GM12872 (cell line): Measurements from ENCODE around the gene TTC9.
A peak's percentile ranks its signal among the peaks of the same experiment; 100 is the strongest.

Source experiments
- TF ChIP-seq, protein P1 (sequence below): IDR thresholded peaks from 3 replicates; pipeline ENCODE4 v1.5.1; 2011; ENCODE audit warnings: low read depth, mild to moderate bottlenecking, low read length, moderate library complexity; ENCODE audit not compliant: insufficient read depth

The TTC9 gene

DNA sequence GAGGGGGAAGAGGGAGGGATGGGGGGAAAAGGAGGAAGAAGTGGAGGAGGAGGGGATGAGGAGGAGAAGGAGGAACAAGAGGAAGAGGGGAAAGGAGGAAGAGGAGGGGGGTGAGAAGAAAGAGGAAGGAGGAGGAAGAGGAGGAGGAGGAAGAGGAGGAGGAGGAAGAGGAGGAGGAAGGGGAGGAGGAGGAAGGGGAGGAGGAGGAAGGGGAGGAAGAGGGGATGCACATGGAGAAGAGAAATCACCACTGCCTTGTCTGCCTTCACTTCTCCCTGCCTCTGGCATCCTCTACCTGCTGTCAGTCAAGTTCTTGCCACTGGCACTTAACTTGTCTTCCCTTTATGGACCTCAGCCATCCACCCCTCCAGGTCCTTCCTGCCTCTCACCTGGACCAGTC, 59.9 kb downstream of the TTC9 start:
- TF ChIP-seq, protein P1, sequence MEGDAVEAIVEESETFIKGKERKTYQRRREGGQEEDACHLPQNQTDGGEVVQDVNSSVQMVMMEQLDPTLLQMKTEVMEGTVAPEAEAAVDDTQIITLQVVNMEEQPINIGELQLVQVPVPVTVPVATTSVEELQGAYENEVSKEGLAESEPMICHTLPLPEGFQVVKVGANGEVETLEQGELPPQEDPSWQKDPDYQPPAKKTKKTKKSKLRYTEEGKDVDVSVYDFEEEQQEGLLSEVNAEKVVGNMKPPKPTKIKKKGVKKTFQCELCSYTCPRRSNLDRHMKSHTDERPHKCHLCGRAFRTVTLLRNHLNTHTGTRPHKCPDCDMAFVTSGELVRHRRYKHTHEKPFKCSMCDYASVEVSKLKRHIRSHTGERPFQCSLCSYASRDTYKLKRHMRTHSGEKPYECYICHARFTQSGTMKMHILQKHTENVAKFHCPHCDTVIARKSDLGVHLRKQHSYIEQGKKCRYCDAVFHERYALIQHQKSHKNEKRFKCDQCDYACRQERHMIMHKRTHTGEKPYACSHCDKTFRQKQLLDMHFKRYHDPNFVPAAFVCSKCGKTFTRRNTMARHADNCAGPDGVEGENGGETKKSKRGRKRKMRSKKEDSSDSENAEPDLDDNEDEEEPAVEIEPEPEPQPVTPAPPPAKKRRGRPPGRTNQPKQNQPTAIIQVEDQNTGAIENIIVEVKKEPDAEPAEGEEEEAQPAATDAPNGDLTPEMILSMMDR, result no peak

- TF ChIP-seq, protein P1, result no peak
Observed at GRCh38 chr14:70702161-70702560, 60.4 kb downstream of the TTC9 start.

- TF ChIP-seq, protein P1, result no peak
Observed at GRCh38 chr14:70704960-70705359, 63.2 kb downstream of the TTC9 start.

DNA sequence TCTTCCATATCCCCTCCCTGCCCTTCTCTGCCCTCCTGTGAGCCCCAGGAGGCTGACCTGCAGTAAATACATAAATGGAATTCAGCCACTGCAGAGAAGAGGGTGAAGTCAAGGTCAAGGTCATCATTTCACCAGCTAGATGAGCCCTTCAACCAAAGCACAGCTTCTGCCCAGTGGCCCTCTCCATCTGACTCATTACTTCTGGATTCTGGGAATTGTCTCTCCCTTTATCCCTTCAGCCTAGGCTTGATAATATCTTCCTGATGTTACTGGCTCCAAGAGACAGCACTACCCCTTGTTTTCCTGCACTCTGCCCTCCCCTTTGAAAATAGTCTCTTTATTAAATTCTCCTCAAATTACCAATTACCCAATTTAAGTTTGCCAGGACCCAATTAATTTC, 64.5 kb downstream of the TTC9 start:
- TF ChIP-seq, protein P1, result no peak

- TF ChIP-seq, protein P1, result 0 out of 3 replicates have a peak, but pooled peaks have one; percentile 23
Observed at GRCh38 chr14:70707138-70708038, 65.7 kb downstream of the TTC9 start.

- TF ChIP-seq, protein P1, result no peak
Observed at GRCh38 chr14:70708717-70709570, 67.2 kb downstream of the TTC9 start.

GRCh38 chr14:70709726-70710382, 68.1 kb downstream of the TTC9 start:
- TF ChIP-seq, protein P1, result no peak
